Activated CD4-positive, alpha-beta T cell treated with anti-CD3 and anti-CD28 coated beads, Interleukin-2, amount 10 ng/mL, durations not matched to agents 7 days and 5 days (primary cell): Measurements from ENCODE around the gene BCL11B. TPM values are rescaled to one million over a fixed set of nuclear protein-coding genes. Genes with fewer than 3 reads are reported as not detected.

Experiments
- CTCF ChIA-PET: fragments of 350-600 bp; sonication (Branson Sonifier 250); formaldehyde crosslinking; loops from one replicate; lab custom pipeline; 2021; ENCODE audit warnings: antibody characterized with exemption; lab: Charles Lee
- POLR2A ChIA-PET: fragments of 350-600 bp; sonication (Branson Sonifier 250); formaldehyde crosslinking; loops from one replicate; lab custom pipeline; 2021; ENCODE audit warnings: antibody characterized with exemption; lab: Charles Lee
- DNase-seq: peaks from one replicate; pipeline ENCODE4 v3.0.0-alpha.2; 2020
- H3K27ac Mint-ChIP-seq: one replicate; pipeline ENCODE4 v1.8.0; 2021; ENCODE audit warnings: mild to moderate bottlenecking, moderate library complexity, mixed read lengths
- H3K27me3 Mint-ChIP-seq: one replicate; pipeline ENCODE4 v1.8.0; 2021; ENCODE audit warnings: mixed read lengths
- H3K36me3 Mint-ChIP-seq: one replicate; pipeline ENCODE4 v1.8.0; 2021; ENCODE audit warnings: low read depth, mixed read lengths
- H3K4me1 Mint-ChIP-seq: one replicate; pipeline ENCODE4 v1.8.0; 2021; ENCODE audit warnings: mixed read lengths
- H3K4me3 Mint-ChIP-seq: one replicate; pipeline ENCODE4 v1.8.0; 2021; ENCODE audit warnings: mild to moderate bottlenecking, moderate library complexity, mixed read lengths
- H3K9me3 Mint-ChIP-seq: one replicate; pipeline ENCODE4 v1.8.0; 2021; ENCODE audit warnings: mixed read lengths
- total RNA-seq, 2 experiments: library from RNA; stranded (reverse); gene quantifications; one replicate each; pipeline ENCODE4 v1.2.3, GENCODE V29; 2021

Gene BCL11B
- total RNA-seq, 2 experiments from 2014 or later, result 115 to 116 TPM

DNA sequence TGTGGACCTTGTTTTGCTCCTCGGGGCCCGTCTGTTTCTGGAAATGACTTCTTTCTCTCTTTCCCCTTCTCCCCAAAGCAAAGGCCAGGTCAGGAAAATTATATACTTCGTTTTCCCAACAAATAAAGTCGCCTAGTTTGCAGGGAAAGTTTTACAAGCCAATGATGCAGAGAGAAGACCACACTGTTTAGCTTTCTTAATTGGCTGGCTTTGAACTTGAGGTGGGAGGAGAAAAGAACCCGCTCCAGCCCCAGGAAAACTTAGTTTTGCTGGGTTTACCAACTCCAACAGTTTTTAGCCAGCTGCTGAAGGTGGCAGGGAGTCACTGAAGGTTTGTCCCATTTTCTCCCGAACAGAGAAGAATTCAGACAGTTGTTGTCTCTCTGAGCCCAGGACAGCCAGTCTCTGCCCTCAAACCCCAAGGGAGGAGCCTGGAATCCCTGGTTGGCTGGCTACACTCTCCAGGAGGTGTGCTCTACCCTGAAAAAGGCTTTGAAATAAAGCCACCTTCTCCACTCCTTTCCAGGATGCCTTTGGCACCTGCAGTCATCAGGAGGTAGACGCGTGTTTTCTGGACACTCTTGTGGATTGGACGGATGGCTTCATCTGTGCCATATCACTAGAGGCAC, 24.8 kb downstream of the BCL11B start:
- no peaks in the 10 kb centered on the region for H3K9me3 Mint-ChIP-seq
- no peak for DNase-seq
- POLR2A ChIA-PET, result interaction anchor here (0.6 kb wide), 1 partner anchor 50 kb away, joined by 3 read pairs; no protein-coding TSS in a partner anchor
- peak overlapping the region; percentile 82 for H3K4me3 Mint-ChIP-seq
- peaks cover 71% of the 10 kb centered on the region for H3K36me3 Mint-ChIP-seq
- H3K4me1 Mint-ChIP-seq, result peaks cover 86% of the 10 kb centered on the region
- H3K27me3 Mint-ChIP-seq, result no peaks in the 10 kb centered on the region
- CTCF ChIA-PET, result interaction anchor here (0.7 to 4.8 kb wide), 9 partner anchors 10 to 59 kb away, joined by 4 to 26 read pairs (median 6); no protein-coding TSS in a partner anchor
- H3K27ac Mint-ChIP-seq, result peak overlapping the region; percentile 94

DNA sequence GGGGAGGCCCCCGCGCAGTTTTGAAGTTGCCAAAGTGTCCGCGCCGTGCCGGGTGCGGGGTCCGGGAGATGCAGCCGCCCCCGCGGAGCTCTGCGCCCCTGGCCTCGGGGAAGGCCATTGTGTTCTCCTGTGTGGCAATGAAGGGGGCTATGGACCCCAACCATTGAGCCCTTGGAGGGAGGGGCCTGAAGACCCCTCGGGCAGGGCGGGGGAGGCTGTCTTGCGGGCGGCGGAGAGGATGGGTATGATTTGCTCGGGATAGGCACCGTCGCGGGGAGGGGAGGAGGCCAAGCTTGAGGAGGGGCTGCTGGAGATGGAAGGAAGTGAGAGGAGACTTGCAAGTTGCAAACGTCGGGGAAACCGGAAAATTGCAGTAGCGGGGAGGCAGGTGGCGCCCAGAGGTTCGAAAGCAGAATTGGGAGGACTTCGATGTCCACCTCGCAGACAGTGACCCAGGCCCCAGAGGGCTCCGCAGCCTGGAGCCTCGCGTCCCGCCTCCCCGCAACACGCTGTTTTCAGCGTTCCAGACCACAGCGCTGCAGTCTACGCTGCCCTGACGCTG, 25.4 kb downstream of the BCL11B start:
- Mint-ChIP-seq H3K27me3 (no peaks in the 10 kb centered on the region), H3K4me3 (peak overlapping the region; percentile 82), H3K9me3 (no peaks in the 10 kb centered on the region), H3K27ac (peak overlapping the region; percentile 94), H3K36me3 (peaks cover 70% of the 10 kb centered on the region), H3K4me1 (peaks cover 86% of the 10 kb centered on the region)
- POLR2A ChIA-PET, result no interaction called here
- CTCF ChIA-PET, result interaction anchor here (0.7 to 2.4 kb wide), 8 partner anchors 10 to 58 kb away, joined by 4 to 9 read pairs (median 6); no protein-coding TSS in a partner anchor
- peak; percentile 76 for DNase-seq

DNA sequence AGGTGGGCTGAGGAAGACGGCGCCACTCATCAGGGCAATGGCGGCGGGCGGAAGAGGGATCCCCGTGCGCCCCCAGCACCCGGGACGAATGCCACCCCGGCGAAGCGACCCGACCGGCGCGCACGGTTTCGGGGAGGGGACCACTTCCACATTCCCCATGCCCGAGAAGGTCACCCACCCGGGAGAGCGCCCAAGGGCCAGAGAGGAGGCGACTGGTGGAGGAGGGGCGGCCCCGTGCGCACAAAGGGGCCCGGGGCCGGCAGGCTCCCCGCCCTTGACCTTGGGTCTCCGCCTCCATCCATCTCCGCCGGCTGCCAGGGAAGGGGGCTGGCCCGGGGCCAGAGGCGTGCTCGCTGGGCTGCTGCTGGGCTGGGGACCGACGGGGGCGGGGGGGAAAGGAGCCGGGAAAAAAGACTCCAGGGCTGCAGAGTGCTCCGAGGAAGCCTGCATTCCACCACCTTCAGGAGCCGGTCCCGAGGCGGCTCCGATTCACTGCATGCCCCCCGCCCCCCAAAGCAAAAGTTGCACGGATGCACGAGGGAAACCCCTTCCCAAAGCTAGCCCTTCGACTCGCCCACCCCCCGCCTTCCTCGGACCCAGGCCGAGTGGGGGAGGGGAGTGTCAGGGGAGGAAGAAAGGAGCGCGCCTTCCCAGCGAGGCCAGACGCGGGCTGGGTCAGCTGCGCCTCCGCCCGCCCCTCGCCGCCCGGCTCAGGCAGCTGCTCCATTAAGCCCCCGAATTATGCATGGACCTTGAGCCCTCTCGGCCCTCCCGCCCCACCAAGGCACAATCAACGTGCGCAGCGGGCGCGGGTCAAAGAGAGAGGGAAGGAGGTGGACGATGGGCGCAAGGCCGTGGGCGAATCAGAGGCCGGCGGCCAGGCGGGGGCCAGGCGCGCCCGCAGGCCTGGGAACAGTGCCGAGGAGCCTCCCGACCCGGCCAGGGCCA, 26.2 kb downstream of the BCL11B start:
- peaks cover 72% of the 10 kb centered on the region for H3K36me3 Mint-ChIP-seq
- H3K27ac Mint-ChIP-seq, result peak overlapping the region; percentile 96

DNA sequence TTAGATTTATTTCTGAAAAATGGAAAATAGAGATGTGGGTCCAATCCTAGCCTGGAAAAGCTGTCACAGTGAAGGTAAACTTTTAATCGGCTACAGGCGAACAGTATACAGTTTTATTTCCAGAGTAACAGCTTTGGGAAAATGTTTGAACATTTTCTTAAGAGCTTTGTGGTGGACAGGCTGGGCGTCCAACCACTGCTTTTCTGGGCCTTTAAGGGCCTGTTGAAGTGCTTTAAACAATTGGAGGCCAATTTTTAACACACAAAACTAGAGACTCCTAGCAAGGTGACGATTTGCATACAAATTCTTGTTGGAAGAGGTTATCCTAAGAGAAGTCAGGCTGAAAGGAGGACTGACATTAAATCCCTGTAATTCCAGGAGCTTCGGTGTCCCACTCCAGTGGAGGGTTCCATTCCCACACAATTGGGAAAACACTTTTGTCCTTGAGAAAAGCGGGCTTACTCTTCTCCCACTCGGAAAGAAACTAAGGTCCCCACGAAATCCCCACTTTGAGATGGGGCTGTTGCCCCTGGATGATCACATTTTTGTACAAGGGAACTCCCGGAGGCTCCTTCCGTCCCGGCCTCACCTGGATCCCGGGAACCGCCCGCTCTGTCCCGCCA, 26.9 kb downstream of the BCL11B start:
- POLR2A ChIA-PET, result interaction anchor here (1.1 kb wide), 1 partner anchor 21 kb away, joined by 4 read pairs; no protein-coding TSS in a partner anchor
- Mint-ChIP-seq H3K4me3 (peak overlapping the region; percentile 78), H3K36me3 (peaks cover 72% of the 10 kb centered on the region), H3K9me3 (no peaks in the 10 kb centered on the region), H3K4me1 (peaks cover 85% of the 10 kb centered on the region), H3K27ac (peak overlapping the region; percentile 96), H3K27me3 (no peaks in the 10 kb centered on the region)
- CTCF ChIA-PET, result interaction anchor here (0.7 to 17.4 kb wide), 7 partner anchors 8 to 46 kb away, joined by 3 to 192 read pairs (median 3); no protein-coding TSS in a partner anchor
- DNase-seq, result no peak

More for the DNA sequence above, 26.2 kb downstream of the BCL11B start:
- no peaks in the 10 kb centered on the region for H3K9me3 Mint-ChIP-seq
- H3K4me3 Mint-ChIP-seq, result peak overlapping the region; percentile 78
- no peaks in the 10 kb centered on the region for H3K27me3 Mint-ChIP-seq
- CTCF ChIA-PET, result interaction anchor here (0.9 to 2.4 kb wide), 9 partner anchors 9 to 47 kb away, joined by 3 to 9 read pairs (median 5); no protein-coding TSS in a partner anchor
- peaks cover 86% of the 10 kb centered on the region for H3K4me1 Mint-ChIP-seq
- POLR2A ChIA-PET, result interaction anchor here (1.1 kb wide), 1 partner anchor 21 kb away, joined by 4 read pairs; no protein-coding TSS in a partner anchor
- DNase-seq, result no peak

DNA sequence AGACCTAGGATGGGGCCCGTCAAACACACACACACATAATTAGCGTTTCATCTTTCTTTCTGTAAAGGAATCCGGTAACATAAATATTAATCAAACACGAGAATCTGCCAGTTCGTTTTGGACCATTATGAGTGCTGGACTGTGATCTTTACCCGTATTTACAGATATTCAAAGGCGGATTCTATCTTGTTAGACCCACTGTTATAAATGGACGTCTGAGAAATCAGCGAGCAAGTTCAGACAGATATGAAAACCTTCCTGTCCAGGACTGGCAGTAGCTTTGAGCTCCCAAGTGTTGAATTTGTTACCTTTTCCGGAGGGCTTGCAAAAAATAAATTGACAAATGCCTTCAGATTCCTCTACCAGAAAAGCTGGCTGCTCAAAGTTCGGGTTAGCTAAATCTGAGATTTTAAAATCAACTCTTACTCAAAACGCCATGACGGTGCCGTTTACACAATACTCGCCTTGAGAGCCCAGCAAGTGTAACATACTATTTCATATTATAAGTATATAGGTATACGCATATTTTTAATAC, 27.6 kb downstream of the BCL11B start:
- Mint-ChIP-seq H3K27me3 (no peaks in the 10 kb centered on the region), H3K9me3 (no peaks in the 10 kb centered on the region), H3K36me3 (peaks cover 74% of the 10 kb centered on the region), H3K4me3 (peak overlapping the region; percentile 78), H3K4me1 (peaks cover 87% of the 10 kb centered on the region), H3K27ac (peak overlapping the region; percentile 96)
- ChIA-PET CTCF (interaction anchor here (0.7 to 17.4 kb wide), 7 partner anchors 8 to 46 kb away, joined by 3 to 192 read pairs (median 3); no protein-coding TSS in a partner anchor), POLR2A (interaction anchor here (1.1 kb wide), 1 partner anchor 22 kb away, joined by 4 read pairs; no protein-coding TSS in a partner anchor)
- DNase-seq, result no peak

DNA sequence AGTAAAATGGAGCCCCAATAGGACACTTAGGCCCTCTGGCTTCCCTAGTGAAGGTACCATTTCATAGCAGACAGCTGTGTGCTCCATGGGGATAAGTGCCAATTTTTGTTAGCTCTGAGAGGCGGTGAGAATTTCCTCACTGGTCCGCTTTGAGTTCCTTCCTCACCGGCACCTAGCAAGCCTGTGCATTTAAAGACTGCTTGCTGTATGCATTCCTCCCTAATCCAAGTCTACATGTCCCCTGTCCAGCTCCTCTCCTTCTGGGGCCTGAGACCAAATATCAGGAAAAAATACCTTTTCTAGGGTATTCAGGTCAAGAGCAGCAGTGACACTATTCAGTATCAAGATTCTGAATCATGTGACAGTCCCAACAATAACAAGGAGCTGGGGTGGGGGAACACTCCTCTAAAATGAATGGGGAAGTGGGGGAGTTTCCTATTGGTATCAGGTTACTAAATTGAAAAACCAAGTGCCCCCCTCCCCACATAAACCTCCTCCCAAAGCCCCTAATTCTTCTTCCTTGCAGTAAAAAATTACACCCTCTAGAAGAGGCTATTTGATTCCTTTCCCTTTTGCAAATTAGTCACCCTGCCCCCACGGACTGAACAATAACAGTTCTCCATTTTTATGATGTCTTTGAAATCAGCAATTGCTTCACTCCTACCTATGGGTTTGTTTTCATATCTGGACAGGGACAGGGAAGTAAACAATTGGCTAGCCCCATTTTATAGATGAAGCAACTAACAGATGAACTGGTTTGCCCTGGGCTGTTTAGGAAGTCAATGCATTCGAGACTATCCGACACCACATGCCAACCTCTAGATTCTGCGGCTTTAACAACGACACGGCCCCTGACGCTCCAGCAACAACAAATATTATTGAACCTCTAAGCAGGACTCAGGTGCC, 28.9 kb downstream of the BCL11B start:
- Mint-ChIP-seq H3K27ac (peak overlapping the region; percentile 96), H3K36me3 (peaks cover 74% of the 10 kb centered on the region), H3K4me3 (peak overlapping the region; percentile 78), H3K4me1 (peaks cover 87% of the 10 kb centered on the region), H3K27me3 (no peaks in the 10 kb centered on the region), H3K9me3 (no peaks in the 10 kb centered on the region)
- peak; percentile 61 for DNase-seq
- ChIA-PET POLR2A (interaction anchor here (1.5 kb wide), 1 partner anchor 12 kb away, joined by 4 read pairs; no protein-coding TSS in a partner anchor), CTCF (interaction anchor here (0.8 to 17.4 kb wide), 6 partner anchors 10 to 1265 kb away, joined by 3 to 192 read pairs (median 10); no protein-coding TSS in a partner anchor)

DNA sequence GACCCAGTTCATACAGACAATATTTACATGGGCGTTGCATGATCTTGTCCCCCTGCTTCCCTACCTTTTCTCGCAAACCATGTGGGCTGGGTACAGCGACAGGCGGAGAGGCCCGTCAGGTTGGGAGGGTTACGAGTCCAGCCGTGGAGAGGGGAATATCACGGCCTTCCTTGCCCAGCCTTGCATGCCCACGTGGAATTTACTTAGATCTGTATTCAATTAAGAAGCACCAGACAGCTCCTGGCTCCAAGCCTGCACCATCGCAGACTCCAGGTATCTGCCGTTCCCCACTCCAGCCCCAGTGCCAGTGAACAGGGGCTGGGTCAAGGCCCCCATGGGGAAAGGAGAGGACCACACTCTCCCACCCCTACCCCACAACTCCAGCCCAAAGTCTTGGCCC, 29.8 kb downstream of the BCL11B start:
- Mint-ChIP-seq H3K9me3 (no peaks in the 10 kb centered on the region), H3K36me3 (peaks cover 75% of the 10 kb centered on the region), H3K4me3 (peak overlapping the region; percentile 78), H3K4me1 (peaks cover 87% of the 10 kb centered on the region), H3K27me3 (no peaks in the 10 kb centered on the region), H3K27ac (peak overlapping the region; percentile 96)
- DNase-seq, result no peak
- ChIA-PET CTCF (interaction anchor here (0.7 to 17.4 kb wide), 8 partner anchors 8 to 32 kb away, joined by 3 to 192 read pairs (median 4); no protein-coding TSS in a partner anchor), POLR2A (interaction anchor here (1.5 to 1.9 kb wide), 2 partner anchors 11 to 20 kb away, joined by 4 to 11 read pairs; no protein-coding TSS in a partner anchor)

DNA sequence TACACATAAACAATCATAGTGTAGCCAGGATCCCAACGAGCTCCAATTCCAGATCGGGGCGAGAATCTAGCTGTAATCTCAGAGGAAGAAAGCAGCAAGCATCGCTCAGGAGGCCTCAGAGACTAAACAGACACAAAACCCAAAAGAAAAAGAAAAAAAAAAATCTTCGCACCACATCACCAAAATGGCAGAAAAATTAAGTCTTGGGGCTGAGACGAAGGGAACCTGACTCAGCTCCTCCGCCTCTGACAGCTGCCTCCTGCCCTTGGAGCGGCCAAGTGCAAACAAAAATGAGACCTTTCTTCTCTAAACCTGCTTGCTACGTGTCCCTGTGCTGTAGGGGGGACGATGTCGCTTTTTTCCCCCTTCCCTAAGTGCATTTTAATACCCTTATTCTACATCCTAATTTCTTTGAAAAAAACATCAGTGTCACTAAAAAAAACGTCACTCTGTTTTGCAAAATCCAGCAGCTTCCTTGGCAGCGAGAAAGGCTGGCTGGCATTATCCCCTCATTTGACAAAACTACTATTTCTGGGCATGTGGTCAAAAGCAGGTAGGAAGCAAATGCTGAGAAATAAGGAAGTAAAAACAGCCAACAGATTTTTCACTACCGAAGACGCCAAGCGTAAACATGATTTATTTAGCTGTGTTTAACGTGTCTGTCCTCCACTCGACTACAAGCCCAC, 30.5 kb downstream of the BCL11B start:
- ChIA-PET CTCF (interaction anchor here (0.6 to 17.4 kb wide), 10 partner anchors 9 to 1174 kb away, joined by 3 to 192 read pairs (median 3); no protein-coding TSS in a partner anchor), POLR2A (interaction anchor here (0.5 to 1.9 kb wide), 5 partner anchors 11 to 1104 kb away, joined by 3 to 11 read pairs (median 4); no protein-coding TSS in a partner anchor)
- Mint-ChIP-seq H3K4me3 (peak overlapping the region; percentile 78), H3K27ac (peak overlapping the region; percentile 96), H3K27me3 (no peaks in the 10 kb centered on the region), H3K9me3 (no peaks in the 10 kb centered on the region), H3K4me1 (peaks cover 87% of the 10 kb centered on the region), H3K36me3 (peaks cover 74% of the 10 kb centered on the region)
- peak; percentile 55 for DNase-seq

DNA sequence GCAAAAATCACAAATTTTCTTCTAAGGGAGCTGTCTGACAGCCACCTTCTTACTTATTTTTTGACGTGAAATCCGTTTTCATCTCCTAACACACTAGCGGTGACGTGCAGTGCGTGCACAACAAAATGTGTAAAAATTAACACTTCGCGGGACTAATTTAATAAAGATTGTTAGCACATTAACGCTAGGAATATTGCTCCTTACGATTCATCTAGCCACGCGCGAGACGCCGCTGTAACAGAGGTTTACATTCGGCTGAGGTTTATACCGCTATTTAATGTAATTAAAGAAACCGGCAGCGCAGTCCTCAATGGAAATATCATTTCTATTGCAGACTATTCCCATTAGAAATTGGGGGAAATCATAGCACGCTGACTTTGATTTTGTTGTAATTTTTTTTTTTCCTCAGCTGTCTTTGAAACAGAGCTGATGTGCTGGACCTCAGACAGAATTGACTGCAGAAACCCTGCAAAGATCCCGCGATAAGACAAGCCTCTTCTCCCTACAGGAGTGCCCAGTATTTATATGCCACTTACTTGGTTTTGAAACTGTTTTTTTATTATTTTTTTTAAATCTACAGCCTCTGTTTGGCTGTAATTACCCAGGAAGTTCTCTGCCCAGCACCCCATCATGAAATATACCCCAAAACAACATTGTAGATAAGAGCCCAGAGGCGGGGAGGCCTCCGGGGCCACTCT, 31.2 kb downstream of the BCL11B start:
- peaks cover 81% of the 10 kb centered on the region for H3K36me3 Mint-ChIP-seq
- H3K4me3 Mint-ChIP-seq, result peak overlapping the region; percentile 78
- peak overlapping the region; percentile 96 for H3K27ac Mint-ChIP-seq
- POLR2A ChIA-PET, result interaction anchor here (0.6 to 1.9 kb wide), 3 partner anchors 22 to 1098 kb away, joined by 3 to 11 read pairs (median 4); no protein-coding TSS in a partner anchor
- H3K4me1 Mint-ChIP-seq, result peaks cover 93% of the 10 kb centered on the region
- H3K27me3 Mint-ChIP-seq, result no peaks in the 10 kb centered on the region
- no peaks in the 10 kb centered on the region for H3K9me3 Mint-ChIP-seq
- CTCF ChIA-PET, result interaction anchor here (0.7 to 17.4 kb wide), 7 partner anchors 9 to 67 kb away, joined by 3 to 192 read pairs (median 3); no protein-coding TSS in a partner anchor
- DNase-seq, result no peak
